GM12864 (cell line): ENCODE measurements around the gene DOCK2.

Experiments used
- DNase-seq: peaks from one replicate; pipeline ENCODE4 v3.0.0-alpha.2; 2011; ENCODE audit warnings: low read depth
- H3K4me3 ChIP-seq: 2 replicates; pipeline ENCODE4 v1.5.1; 2011; ENCODE audit warnings: mild to moderate bottlenecking, low read depth, low read length, control low read depth
- TF ChIP-seq, protein P1 (sequence below): IDR thresholded peaks from 2 replicates; pipeline ENCODE4 v1.5.1; 2011; ENCODE audit warnings: low read depth, mild to moderate bottlenecking, moderate library complexity, low read length, control low read depth, inconsistent platforms; ENCODE audit errors: missing control alignments

DOCK2 gene

DNA sequence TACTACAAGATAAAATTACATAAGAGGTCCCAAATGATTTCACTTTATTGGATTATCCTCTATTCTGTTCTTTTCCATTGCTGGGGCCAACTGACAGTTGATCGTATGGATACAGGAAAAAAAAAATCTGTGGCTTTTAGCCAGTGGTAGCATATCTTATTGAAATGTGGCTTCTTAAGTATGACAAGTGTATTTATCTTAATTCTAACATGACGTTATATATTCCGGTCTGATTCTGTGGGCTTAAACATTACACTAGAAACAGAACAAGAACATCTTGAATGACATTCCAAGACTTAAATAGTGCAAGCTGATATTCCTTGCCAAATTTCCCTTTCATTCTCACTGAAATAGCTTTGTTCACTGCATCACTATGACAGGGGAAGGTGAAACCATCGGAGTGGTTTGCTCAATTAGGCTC lies 225.3 kb downstream of the DOCK2 start:
- DNase-seq, result no peak
- H3K4me3 ChIP-seq, result no peak overlapping the region
- TF ChIP-seq, protein P1, sequence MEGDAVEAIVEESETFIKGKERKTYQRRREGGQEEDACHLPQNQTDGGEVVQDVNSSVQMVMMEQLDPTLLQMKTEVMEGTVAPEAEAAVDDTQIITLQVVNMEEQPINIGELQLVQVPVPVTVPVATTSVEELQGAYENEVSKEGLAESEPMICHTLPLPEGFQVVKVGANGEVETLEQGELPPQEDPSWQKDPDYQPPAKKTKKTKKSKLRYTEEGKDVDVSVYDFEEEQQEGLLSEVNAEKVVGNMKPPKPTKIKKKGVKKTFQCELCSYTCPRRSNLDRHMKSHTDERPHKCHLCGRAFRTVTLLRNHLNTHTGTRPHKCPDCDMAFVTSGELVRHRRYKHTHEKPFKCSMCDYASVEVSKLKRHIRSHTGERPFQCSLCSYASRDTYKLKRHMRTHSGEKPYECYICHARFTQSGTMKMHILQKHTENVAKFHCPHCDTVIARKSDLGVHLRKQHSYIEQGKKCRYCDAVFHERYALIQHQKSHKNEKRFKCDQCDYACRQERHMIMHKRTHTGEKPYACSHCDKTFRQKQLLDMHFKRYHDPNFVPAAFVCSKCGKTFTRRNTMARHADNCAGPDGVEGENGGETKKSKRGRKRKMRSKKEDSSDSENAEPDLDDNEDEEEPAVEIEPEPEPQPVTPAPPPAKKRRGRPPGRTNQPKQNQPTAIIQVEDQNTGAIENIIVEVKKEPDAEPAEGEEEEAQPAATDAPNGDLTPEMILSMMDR, result no peak

DNA sequence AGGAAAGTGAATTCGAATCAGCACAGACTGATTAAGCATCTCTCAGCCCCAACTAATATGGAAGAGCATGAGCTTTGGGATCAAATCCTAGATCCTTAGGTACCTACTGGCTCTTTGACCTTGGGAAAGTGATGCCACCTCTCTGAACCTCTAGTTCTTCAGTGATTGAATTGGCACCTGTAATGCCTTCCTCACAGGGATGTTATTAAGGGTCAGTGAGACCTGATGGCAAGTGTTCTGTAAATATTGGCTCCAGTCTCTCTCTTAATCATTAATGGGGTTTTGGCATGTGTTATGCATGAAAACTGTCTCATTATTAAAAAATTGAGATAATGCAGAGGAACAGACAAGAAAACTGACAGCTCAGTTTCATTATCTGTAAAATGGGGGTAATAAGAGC lies 227.4 kb downstream of the DOCK2 start:
- TF ChIP-seq, protein P1, result no peak
- H3K4me3 ChIP-seq, result no peak overlapping the region
- no peak for DNase-seq

DNA sequence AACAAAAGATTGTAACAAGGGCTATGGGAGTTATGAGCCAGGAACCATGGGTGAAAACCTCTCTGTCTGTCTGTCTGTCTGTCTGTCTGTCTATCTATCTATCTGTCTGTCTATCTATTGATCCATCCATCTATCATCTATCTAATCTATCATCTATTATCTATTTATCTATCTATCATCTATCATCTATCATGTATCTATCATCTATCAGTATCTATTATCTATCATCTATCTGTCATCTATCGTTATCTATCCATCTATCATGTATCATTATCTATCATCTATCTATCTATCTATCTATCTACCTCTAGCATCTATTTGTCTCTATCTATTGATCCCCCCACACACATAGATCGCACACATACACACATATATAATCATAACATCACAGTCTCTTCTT lies 230.3 kb downstream of the DOCK2 start:
- no peak for DNase-seq

DNA sequence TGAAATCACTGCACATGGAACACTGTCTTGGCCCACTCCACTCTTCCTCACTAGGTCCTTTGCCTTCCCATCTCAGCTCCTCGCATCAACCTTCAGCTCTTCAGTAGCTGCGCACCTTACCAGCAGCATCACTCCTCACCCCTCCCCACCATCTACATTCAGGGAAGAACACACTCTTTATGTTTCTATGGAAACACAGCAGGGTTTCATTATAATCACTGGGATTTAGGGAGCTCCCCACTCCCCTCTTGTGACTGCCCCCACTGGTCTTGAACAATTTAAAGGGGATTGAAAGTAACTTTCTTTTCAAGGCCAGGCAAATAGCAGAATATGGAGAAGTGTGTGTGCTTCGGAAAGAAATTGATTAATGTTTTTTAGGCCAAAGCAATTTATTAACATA lies 232.0 kb downstream of the DOCK2 start:
- TF ChIP-seq, protein P1, result no peak
- DNase-seq, result no peak
- H3K4me3 ChIP-seq, result no peak overlapping the region

More for the DNA sequence above, 230.3 kb downstream of the DOCK2 start:
- TF ChIP-seq, protein P1, result no peak
- H3K4me3 ChIP-seq, result no peak overlapping the region

DNA sequence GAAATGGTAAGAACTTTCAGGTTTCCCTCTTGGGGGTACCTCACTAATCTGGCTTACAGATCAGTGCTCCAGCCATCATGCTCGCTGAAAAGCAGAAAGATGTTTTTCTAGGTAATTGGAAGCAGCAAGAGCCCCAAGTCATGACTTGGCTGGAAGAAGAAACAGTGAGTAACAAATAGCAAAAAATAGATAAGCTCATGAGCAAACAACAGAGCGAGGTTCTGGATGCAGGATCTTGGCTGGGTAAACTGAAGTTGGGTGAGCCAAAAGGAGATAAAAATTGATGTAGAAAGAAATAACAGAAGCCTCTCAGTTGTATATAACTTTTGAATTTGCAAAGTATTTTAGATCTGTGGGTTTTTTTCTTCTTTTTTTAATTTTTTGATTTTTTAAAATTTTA lies 233.1 kb downstream of the DOCK2 start:
- DNase-seq, result no peak
- no peak overlapping the region for H3K4me3 ChIP-seq
- TF ChIP-seq, protein P1, result no peak

DNA sequence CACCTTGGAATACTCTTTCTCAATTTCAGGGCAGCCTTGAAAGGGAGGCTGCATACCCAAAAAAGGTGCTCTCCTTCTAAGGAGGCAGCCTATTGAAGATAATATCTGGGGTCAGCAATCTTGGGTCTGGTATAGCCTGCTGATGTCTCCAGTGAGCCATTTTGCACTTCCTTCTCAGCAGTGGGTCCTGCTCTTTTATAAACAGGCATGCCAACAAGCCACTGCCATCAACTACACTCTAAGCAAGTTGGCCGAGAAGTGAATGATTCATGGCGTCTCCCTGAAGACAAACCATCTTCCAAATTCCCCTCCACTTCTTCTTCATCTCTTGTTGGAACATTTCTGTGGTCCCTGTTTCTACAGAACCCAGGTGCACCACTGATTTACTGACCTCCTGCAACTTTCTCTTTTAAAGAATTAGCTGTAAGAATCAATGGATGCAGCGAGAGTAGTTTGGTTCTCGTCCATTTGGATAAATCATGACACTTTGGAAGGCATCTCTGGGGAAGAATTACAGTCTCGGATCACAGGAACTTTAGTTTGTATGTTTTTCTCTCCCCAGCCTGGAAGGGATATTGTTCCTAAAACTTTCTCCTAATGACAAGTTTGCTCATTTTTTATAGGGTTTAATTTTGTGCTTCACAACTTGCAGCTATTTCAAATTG lies 234.9 kb downstream of the DOCK2 start:
- H3K4me3 ChIP-seq, result no peak overlapping the region
- TF ChIP-seq, protein P1, result no peak
- no peak for DNase-seq

DNA sequence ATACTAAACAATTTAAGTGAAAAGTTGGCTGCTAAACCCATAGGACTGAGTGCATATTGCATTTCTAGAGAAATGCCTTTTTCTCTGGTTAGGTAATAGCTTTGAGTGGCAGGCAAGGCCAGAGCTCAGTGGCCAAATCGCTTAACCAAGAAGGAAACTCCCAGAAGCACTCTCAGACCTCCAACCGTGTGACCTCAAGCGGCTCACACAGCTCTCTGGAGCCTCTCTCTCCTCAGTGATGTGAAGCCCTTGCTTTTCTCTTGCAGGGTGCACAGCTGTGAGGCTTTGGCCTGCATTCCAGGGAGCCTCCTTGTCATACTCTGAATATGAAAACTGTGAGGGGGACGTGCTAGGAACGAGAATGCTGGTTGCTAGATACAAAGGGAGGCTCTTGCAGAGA lies 236.6 kb downstream of the DOCK2 start:
- DNase-seq, result no peak
- H3K4me3 ChIP-seq, result no peak overlapping the region
- TF ChIP-seq, protein P1, result no peak
